IMR-90 (cell line): ENCODE measurements around the gene ATXN7L3. TPM values are rescaled to one million over a fixed set of nuclear protein-coding genes. Genes with fewer than 3 reads are reported as not detected.
A peak's percentile ranks its signal among the peaks of the same experiment; 100 is the strongest.

Experiments
- ATAC-seq: fragments of 200-7000 bp; cut with Tn5 transposase; 2 replicates; pipeline ENCODE4 v1.9.1; 2020; ENCODE audit warnings: low read depth, mild to moderate bottlenecking, moderate library complexity
- BruUV-seq: library from RNA; stranded (reverse); fragments of 400-500 nt; replicated peaks from 2 replicates; lab custom pipeline; 2021; lab: Mats Ljungman, UMichigan
- CTCF ChIA-PET: fragments of 300-600 bp; formaldehyde crosslinking; extraction: SDS; loops from one replicate; lab custom pipeline; 2021; ENCODE audit warnings: antibody characterized with exemption; lab: Yijun Ruan, JAX
- POLR2A ChIA-PET: fragments of 300-600 bp; sonication (Branson Sonifier 250); formaldehyde crosslinking; loops from one replicate; lab custom pipeline; 2022; ENCODE audit warnings: antibody characterized with exemption; ENCODE audit not compliant: unreplicated experiment; lab: Charles Lee
- DNase-seq: peaks from one replicate; pipeline ENCODE4 v3.0.0; 2013
- H2AFZ ChIP-seq: replicated peaks from 2 replicates; pipeline ENCODE3; 2013; ENCODE audit warnings: low read length, mild to moderate bottlenecking; ENCODE audit not compliant: poor library complexity
- H2AK5ac ChIP-seq: 2 replicates; pipeline ENCODE4 v1.6.1; 2013; ENCODE audit warnings: low read depth, low read length, inconsistent platforms
- H2AK9ac ChIP-seq: replicated peaks from 2 replicates; pipeline ENCODE3; 2013; ENCODE audit warnings: mild to moderate bottlenecking, low read depth, low read length, moderate library complexity; ENCODE audit not compliant: poor library complexity
- H2BK120ac ChIP-seq: 2 replicates; pipeline ENCODE4 v1.6.1; 2013; ENCODE audit warnings: low read depth, low read length, inconsistent platforms
- H2BK15ac ChIP-seq: 3 replicates; pipeline ENCODE4 v1.6.1; 2013; ENCODE audit warnings: low read depth, low read length, inconsistent platforms
- H2BK20ac ChIP-seq: 2 replicates; pipeline ENCODE4 v1.6.1; 2013; ENCODE audit warnings: low read depth, mild to moderate bottlenecking, inconsistent platforms, low read length, moderate library complexity
- H2BK5ac ChIP-seq: 2 replicates; pipeline ENCODE4 v1.6.1; 2013; ENCODE audit warnings: mild to moderate bottlenecking, low read depth, low read length, inconsistent platforms; ENCODE audit not compliant: poor library complexity, severe bottlenecking
- H3K14ac ChIP-seq: replicated peaks from 2 replicates; pipeline ENCODE4 v1.6.1; 2013; ENCODE audit warnings: low read depth, low read length, inconsistent platforms
- H3K18ac ChIP-seq: 2 replicates; pipeline ENCODE4 v1.6.1; 2013; ENCODE audit warnings: low read depth, low read length, control low read depth
- H3K23ac ChIP-seq: 2 replicates; pipeline ENCODE4 v1.6.1; 2013; ENCODE audit warnings: low read depth, low read length, inconsistent platforms
- H3K27ac ChIP-seq: 2 replicates; pipeline ENCODE4 v1.5.1; 2013; ENCODE audit warnings: mild to moderate bottlenecking, control low read depth, low read length; ENCODE audit not compliant: insufficient read depth
- H3K27me3 ChIP-seq: 2 replicates; pipeline ENCODE4 v1.6.1; 2013; ENCODE audit warnings: low read length; ENCODE audit not compliant: control insufficient read depth, insufficient read depth
- H3K36me3 ChIP-seq: 2 replicates; pipeline ENCODE4 v1.6.1; 2013; ENCODE audit warnings: low read length, mixed read lengths; ENCODE audit not compliant: control insufficient read depth, insufficient read depth
- H3K4ac ChIP-seq: 2 replicates; pipeline ENCODE4 v1.6.1; 2013; ENCODE audit warnings: low read depth, low read length, inconsistent platforms
- H3K4me1 ChIP-seq: 2 replicates; pipeline ENCODE4 v1.6.1; 2013; ENCODE audit warnings: low read length, mixed read lengths; ENCODE audit not compliant: control insufficient read depth, insufficient read depth
- H3K4me2 ChIP-seq: 2 replicates; pipeline ENCODE4 v1.6.1; 2013; ENCODE audit warnings: low read depth, mild to moderate bottlenecking, control low read depth, low read length, moderate library complexity
- H3K4me3 ChIP-seq: 2 replicates; pipeline ENCODE4 v1.5.1; 2013; ENCODE audit warnings: low read depth, mild to moderate bottlenecking, control low read depth, low read length, moderate library complexity; ENCODE audit not compliant: insufficient read depth
- H3K56ac ChIP-seq: 2 replicates; pipeline ENCODE4 v1.6.1; 2013; ENCODE audit warnings: low read length, inconsistent platforms; ENCODE audit not compliant: insufficient read depth; ENCODE audit errors: extremely low read depth
- H3K79me1 ChIP-seq, 2 experiments: 2 replicates each; pipeline ENCODE4 v1.6.1; 2013; ENCODE audit warnings: low read length in 2 of 2, inconsistent platforms in 1 of 2, low read depth in 1 of 2
- H3K9ac ChIP-seq: 2 replicates; pipeline ENCODE4 v1.6.1; 2013; ENCODE audit warnings: low read depth, low read length, control low read depth
- H3K9me1 ChIP-seq: 2 replicates; pipeline ENCODE4 v1.6.1; 2013; ENCODE audit warnings: low read length, inconsistent platforms; ENCODE audit not compliant: insufficient read depth
- H3K9me3 ChIP-seq: 2 replicates; pipeline ENCODE4 v1.6.1; 2013; ENCODE audit warnings: low read length; ENCODE audit not compliant: control insufficient read depth, insufficient read depth
- H4K20me1 ChIP-seq: 2 replicates; pipeline ENCODE4 v1.6.1; 2013; ENCODE audit warnings: low read length, inconsistent platforms; ENCODE audit not compliant: insufficient read depth
- H4K5ac ChIP-seq: 2 replicates; pipeline ENCODE4 v1.6.1; 2013; ENCODE audit warnings: mild to moderate bottlenecking, low read depth, low read length, control low read depth
- H4K8ac ChIP-seq, 2 experiments: 2 replicates each; pipeline ENCODE4 v1.6.1; 2013; ENCODE audit warnings: low read depth in 2 of 2, low read length in 2 of 2, control low read depth in 1 of 2, inconsistent platforms in 1 of 2
- H4K91ac ChIP-seq: 2 replicates; pipeline ENCODE4 v1.6.1; 2013; ENCODE audit warnings: low read depth, low read length, inconsistent platforms; ENCODE audit not compliant: insufficient read depth
- CEBPB ChIP-seq: IDR thresholded peaks from 2 replicates; pipeline ENCODE4 v1.6.1; 2012; ENCODE audit warnings: low read depth, low read length, improper control_type of control experiment
- FOS ChIP-seq: fragments of 150-350 bp; IDR thresholded peaks from 2 replicates; pipeline ENCODE4 v1.6.1; 2016; ENCODE audit warnings: low read depth, low read length
- MAZ ChIP-seq: IDR thresholded peaks from 2 replicates; pipeline ENCODE4 v1.6.1; 2012; ENCODE audit warnings: low read depth, mild to moderate bottlenecking, low read length, improper control_type of control experiment, moderate library complexity, borderline replicate concordance
- MXI1 ChIP-seq: IDR thresholded peaks from 2 replicates; pipeline ENCODE4 v1.6.1; 2012; ENCODE audit warnings: low read depth, mild to moderate bottlenecking, low read length, moderate library complexity, borderline replicate concordance
- NFE2L2 ChIP-seq: fragments of 150-350 bp; IDR thresholded peaks from 2 replicates; pipeline ENCODE4 v1.6.1; 2016; ENCODE audit warnings: low read depth, mild to moderate bottlenecking, low read length
- POLR2A ChIP-seq: IDR thresholded peaks from 2 replicates; pipeline ENCODE4 v1.6.1; 2012; ENCODE audit warnings: mild to moderate bottlenecking, low read depth, low read length
- RFX5 ChIP-seq: IDR thresholded peaks from 2 replicates; pipeline ENCODE4 v1.8.0; 2012; ENCODE audit warnings: low read depth, mild to moderate bottlenecking, low read length, moderate library complexity
- SMC3 ChIP-seq: fragments of 150-350 bp; IDR thresholded peaks from 2 replicates; pipeline ENCODE4 v1.6.1; 2016; ENCODE audit warnings: low read depth, mild to moderate bottlenecking, antibody characterized with exemption, low read length, moderate library complexity
- USF2 ChIP-seq: fragments of 150-350 bp; IDR thresholded peaks from 2 replicates; pipeline ENCODE4 v1.6.1; 2017; ENCODE audit warnings: mild to moderate bottlenecking, antibody characterized with exemption, low read length, low read depth
- WGBS, 2 experiments: methylation state at CpG; one replicate each; pipeline versions ENCODE4 v1.1.5 to v1.1.7; 2013; ENCODE audit warnings: missing lambda C conversion rate in 2 of 2; ENCODE audit not compliant: insufficient read length in 1 of 2; ENCODE audit errors: extremely low coverage in 2 of 2; 5-methylcytosine and 5-hydroxymethylcytosine counted together
- dilution Hi-C: fragments of 300-500 bp; cut with HindIII; formaldehyde crosslinking; loops from one replicate; pipeline ENCODE4 v1.14.3; 2018; ENCODE audit warnings: low sequenced_read_pairs; ENCODE audit not compliant: unreplicated experiment
- in situ Hi-C: fragments of 300-500 bp; cut with MboI; formaldehyde crosslinking; loops from 3 replicates; pipeline ENCODE4 v1.14.3; 2019; ENCODE audit warnings: low sequenced_read_pairs, inconsistent platforms, mixed read lengths
- intact Hi-C: fragments of 100-400 bp; cut with micrococcal nuclease; formaldehyde crosslinking; loops from 2 replicates; pipeline ENCODE4 v1.10.0; 2022
- polyA plus RNA-seq, 3 experiments: library from polyadenylated mRNA; depleted of rRNA; stranded (reverse); fragments of >200 nt; gene quantifications; 2 replicates each; pipeline ENCODE4 v1.2.3, GENCODE V29; 2012; ENCODE audit warnings: low replicate concordance in 1 of 3
- total RNA-seq: library from RNA; depleted of rRNA; stranded (reverse); fragments of >200 nt; gene quantifications from 2 replicates; pipeline ENCODE4 v1.2.3, GENCODE V29; 2012

Gene ATXN7L3
- total and polyA plus RNA-seq, 2 of the 4 experiments (the other 2 are of a cell fraction) = 17.2 to 40.9 TPM

GRCh38 chr17:44186307-44187130 is 13.2 kb downstream of the ATXN7L3 start, which contains the start of gene TMUB2:
Gene TMUB2, plus strand, starts transcription at chr17:44186972. Its CDS starts 737 bp downstream, at chr17:44187709.
- dilution Hi-C loops = no loop called here
- Histone ChIP-seq H3K23ac (peak within 1 kb of the TSS; percentile 99), H2BK5ac (peak within 1 kb of the TSS; percentile 97), H3K4ac (peak within 1 kb of the TSS; percentile 99), H2AFZ (peak within 1 kb of the TSS; percentile 96), H3K27me3 (no peaks in the 10 kb centered on the region), H3K4me3 (peak within 1 kb of the TSS; percentile 79), H3K9me1 (0 out of 2 replicates have a peak, but pooled peaks cover 4% of the 10 kb centered on the region), H3K9ac (peak within 1 kb of the TSS; percentile 98), H2BK20ac (peak within 1 kb of the TSS; percentile 97), H3K36me3 (peaks cover 30% of the 10 kb centered on the region), H3K9me3 (no peaks in the 10 kb centered on the region), H4K8ac (peak within 1 kb of the TSS; percentile 97 to 100), H2AK5ac (peak within 1 kb of the TSS; percentile 89), H4K91ac (peak within 1 kb of the TSS; percentile 100), H4K5ac (peak within 1 kb of the TSS; percentile 98), H4K20me1 (peaks cover 7% of the 10 kb centered on the region), H3K4me1 (peaks cover 2% of the 10 kb centered on the region; the same call in 1 of the 2 replicates), H3K18ac (peak within 1 kb of the TSS; percentile 98), H2BK120ac (peak within 1 kb of the TSS; percentile 99), H3K27ac (peak within 1 kb of the TSS; percentile 96), H3K56ac (peak within 1 kb of the TSS; percentile 100), H3K4me2 (peak within 1 kb of the TSS; percentile 91), H3K14ac (peak within 1 kb of the TSS; percentile 100), H2BK15ac (peak within 1 kb of the TSS; percentile 98; the same call in 2 of the 3 replicates), H2AK9ac (peak within 1 kb of the TSS; percentile 97), H3K79me1 (peaks cover 30 to 73% of the 10 kb centered on the region in 2 experiments)
- in situ Hi-C loops = no loop called here
- ATAC-seq (peak; percentile 98), DNase-seq (peak; percentile 100)
- 0% methylated on average over 29 of the region's 50 CpGs; no CpG with 5 or more reads in 1 of the 2 experiments for WGBS, 2 experiments
- TF ChIP-seq SMC3 (no peak), MAZ (peak; percentile 92; the same call in 1 of the 2 replicates), USF2 (no peak), FOS (peak; percentile 37; the same call in 1 of the 2 replicates), MXI1 (peak; percentile 17; the same call in 1 of the 2 replicates), NFE2L2 (no peak), CEBPB (peak; percentile 88), RFX5 (no peak), POLR2A (peak; percentile 69)
- intact Hi-C loops = no loop called here
- ChIA-PET POLR2A (interaction anchor here (0.5 to 0.7 kb wide), 3 partner anchors 13 to 142 kb away, joined by 4 to 5 read pairs (median 4); no protein-coding TSS in a partner anchor), CTCF (interaction anchor here (2.2 kb wide), 1 partner anchor 18 kb away, joined by 7 read pairs; no protein-coding TSS in a partner anchor)
- BruUV-seq = no TSS peak
